Measurements from ENCODE around the gene TMEM175. TPM values are rescaled to one million over a fixed set of nuclear protein-coding genes. Genes with fewer than 3 reads are reported as not detected.
"Not testable (repeated sequence)": the region's sequence is repeated elsewhere in the genome, so short reads cannot be mapped to it uniquely, and the experiment has no call there.

Gene TMEM175
- total RNA-seq, 1 donor from 2014 or later, result 24.5 TPM

GRCh38 chr4:996997-997374, 64.7 kb downstream of the TMEM175 start:
- DNase-seq (peak; percentile 18), ATAC-seq (ENCODE audit: low read depth) (no peak)
- TF ChIP-seq, protein P1, sequence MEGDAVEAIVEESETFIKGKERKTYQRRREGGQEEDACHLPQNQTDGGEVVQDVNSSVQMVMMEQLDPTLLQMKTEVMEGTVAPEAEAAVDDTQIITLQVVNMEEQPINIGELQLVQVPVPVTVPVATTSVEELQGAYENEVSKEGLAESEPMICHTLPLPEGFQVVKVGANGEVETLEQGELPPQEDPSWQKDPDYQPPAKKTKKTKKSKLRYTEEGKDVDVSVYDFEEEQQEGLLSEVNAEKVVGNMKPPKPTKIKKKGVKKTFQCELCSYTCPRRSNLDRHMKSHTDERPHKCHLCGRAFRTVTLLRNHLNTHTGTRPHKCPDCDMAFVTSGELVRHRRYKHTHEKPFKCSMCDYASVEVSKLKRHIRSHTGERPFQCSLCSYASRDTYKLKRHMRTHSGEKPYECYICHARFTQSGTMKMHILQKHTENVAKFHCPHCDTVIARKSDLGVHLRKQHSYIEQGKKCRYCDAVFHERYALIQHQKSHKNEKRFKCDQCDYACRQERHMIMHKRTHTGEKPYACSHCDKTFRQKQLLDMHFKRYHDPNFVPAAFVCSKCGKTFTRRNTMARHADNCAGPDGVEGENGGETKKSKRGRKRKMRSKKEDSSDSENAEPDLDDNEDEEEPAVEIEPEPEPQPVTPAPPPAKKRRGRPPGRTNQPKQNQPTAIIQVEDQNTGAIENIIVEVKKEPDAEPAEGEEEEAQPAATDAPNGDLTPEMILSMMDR (IDR thresholded peaks at IDR 0.05), result no peak
- H3K9me3 Mint-ChIP-seq, result no peaks in the 10 kb centered on the region
- peaks cover 15% of the 10 kb centered on the region for H3K27me3 Mint-ChIP-seq
- H3K36me3 Mint-ChIP-seq (ENCODE audit: low read depth), result peaks cover 2% of the 10 kb centered on the region
- ChIA-PET CTCF (no interaction called here), POLR2A (no interaction called here)
- intact Hi-C loops (cut with micrococcal nuclease), result no loop called here
- no peak overlapping the region for H3K27ac Mint-ChIP-seq
- H3K4me3 Mint-ChIP-seq, result no peak overlapping the region
- H3K4me1 Mint-ChIP-seq, result peaks cover 27% of the 10 kb centered on the region

- intact Hi-C loops (cut with micrococcal nuclease), result no loop called here
- ATAC-seq (ENCODE audit: low read depth) (peak; percentile 44), DNase-seq (peak; percentile 21)
- POLR2A ChIA-PET, result interaction anchor here (1.4 kb wide), 1 partner anchor 217 kb away, joined by 4 read pairs; no protein-coding TSS in a partner anchor
- Mint-ChIP-seq H3K4me3 (no peak overlapping the region), H3K36me3 (ENCODE audit: low read depth) (no peaks in the 10 kb centered on the region), H3K9me3 (no peaks in the 10 kb centered on the region), H3K4me1 (peaks cover 28% of the 10 kb centered on the region), H3K27ac (no peak overlapping the region), H3K27me3 (peaks cover 16% of the 10 kb centered on the region)
- TF ChIP-seq, protein P1 (IDR thresholded peaks at IDR 0.05), result no peak
- CTCF ChIA-PET, result no interaction called here
Measured at GRCh38 chr4:997375-998071, 65.3 kb downstream of the TMEM175 start.

DNA sequence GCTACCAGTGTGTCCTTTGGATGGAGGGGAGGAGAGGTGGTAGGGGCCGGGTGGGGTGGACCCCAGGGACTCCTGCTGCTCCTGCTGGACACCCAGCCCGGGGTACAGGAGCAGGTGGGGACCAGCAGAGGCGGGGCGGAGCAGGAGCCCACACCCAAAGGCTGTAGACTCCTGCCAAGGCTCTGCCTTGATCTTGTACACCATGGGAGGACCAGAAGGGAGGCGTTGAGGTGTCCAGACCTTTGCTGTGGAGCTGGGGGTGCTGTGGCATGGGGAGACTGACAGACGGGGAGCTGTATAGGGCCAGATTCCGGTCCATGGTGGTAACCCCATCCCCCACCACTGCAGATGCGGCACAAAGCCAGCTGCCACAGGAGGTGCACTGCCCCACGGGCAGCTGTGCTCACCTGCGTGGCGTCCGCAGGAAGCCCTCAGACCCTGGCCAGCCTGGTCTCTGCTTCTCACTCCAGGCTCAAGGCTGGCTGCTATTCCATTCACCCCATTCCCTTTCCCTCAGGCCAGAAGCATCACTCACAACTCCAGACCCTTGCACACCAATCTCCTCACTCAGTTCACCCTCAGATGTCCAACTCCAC, 65.9 kb downstream of the TMEM175 start:
- Mint-ChIP-seq H3K27ac (no peak overlapping the region), H3K9me3 (no peaks in the 10 kb centered on the region), H3K27me3 (peaks cover 16% of the 10 kb centered on the region), H3K4me1 (peaks cover 28% of the 10 kb centered on the region), H3K4me3 (no peak overlapping the region), H3K36me3 (ENCODE audit: low read depth) (no peaks in the 10 kb centered on the region)
- CTCF ChIA-PET, result no interaction called here
- POLR2A ChIA-PET, result interaction anchor here (1.4 kb wide), 1 partner anchor 217 kb away, joined by 4 read pairs; no protein-coding TSS in a partner anchor
- TF ChIP-seq, protein P1 (IDR thresholded peaks at IDR 0.05), result no peak
- peak; percentile 18 for DNase-seq
- ATAC-seq (ENCODE audit: low read depth), result no peak
- intact Hi-C loops (cut with micrococcal nuclease), result no loop called here

- H3K36me3 Mint-ChIP-seq (ENCODE audit: low read depth); CTCF ChIA-PET; H3K9me3 Mint-ChIP-seq; ATAC-seq (ENCODE audit: low read depth): not testable (repeated sequence)
- H3K27me3 Mint-ChIP-seq, result peaks cover 19% of the 10 kb centered on the region
- peak overlapping the region; percentile 57 for H3K27ac Mint-ChIP-seq
- peak; percentile 33 for DNase-seq
- POLR2A ChIA-PET, result interaction anchor here (1.4 kb wide), 1 partner anchor 219 kb away, joined by 4 read pairs; no protein-coding TSS in a partner anchor
- peak overlapping the region; percentile 25 for H3K4me3 Mint-ChIP-seq
- H3K4me1 Mint-ChIP-seq, result peaks cover 31% of the 10 kb centered on the region
- intact Hi-C loops (cut with micrococcal nuclease), result loop anchor here (1.0 kb wide), 1 partner anchor 12 kb away; the partner anchor contains the start of gene IDUA
Measured at GRCh38 chr4:999240-999863, 67.1 kb downstream of the TMEM175 start.

DNA sequence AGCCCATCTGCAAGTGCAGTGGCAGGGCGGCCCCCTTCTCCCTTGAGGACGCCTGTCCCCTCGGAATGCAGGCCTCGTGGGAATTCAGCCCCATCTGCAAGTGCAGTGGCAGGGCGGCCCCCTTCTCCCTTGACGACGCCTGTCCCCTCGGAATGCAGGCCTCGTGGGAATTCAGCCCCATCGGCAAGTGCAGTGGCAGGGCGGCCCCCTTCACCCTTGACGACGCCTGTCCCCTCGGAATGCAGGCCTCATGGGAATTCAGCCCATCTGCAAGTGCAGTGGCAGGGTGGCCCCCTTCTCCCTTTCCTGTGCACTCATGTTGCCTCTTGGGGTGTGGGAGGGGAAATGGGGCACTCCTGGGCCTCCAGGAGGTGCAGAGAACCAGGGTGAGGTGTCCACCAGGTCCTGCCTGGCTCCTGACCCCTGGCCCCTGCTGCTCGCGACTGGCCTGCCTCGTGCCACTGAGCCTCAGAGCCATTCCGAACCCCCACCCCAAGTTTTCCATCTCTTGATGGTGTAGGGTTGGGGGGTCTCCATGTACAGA, 67.7 kb downstream of the TMEM175 start:
- peaks cover 24% of the 10 kb centered on the region for H3K27me3 Mint-ChIP-seq

More for the DNA sequence above, 67.7 kb downstream of the TMEM175 start:
- Mint-ChIP-seq H3K27ac (no peak overlapping the region), H3K4me3 (no peak overlapping the region), H3K4me1 (peaks cover 31% of the 10 kb centered on the region), H3K9me3 (no peaks in the 10 kb centered on the region), H3K36me3 (ENCODE audit: low read depth) (no peaks in the 10 kb centered on the region)
- intact Hi-C loops (cut with micrococcal nuclease), result loop anchor here (1.0 kb wide), 1 partner anchor 13 kb away; the partner anchor contains the start of gene IDUA
- DNase-seq (peak; percentile 50), ATAC-seq (ENCODE audit: low read depth) (peak; percentile 33)
- TF ChIP-seq, protein P1 (IDR thresholded peaks at IDR 0.05), result no peak
- POLR2A ChIA-PET, result no interaction called here
- CTCF ChIA-PET, result no interaction called here

All from activated B cell treated with CpG ODN at 0.5 μM for 24 hours (primary cell).